HEK293T (cell line): ENCODE results near the gene P4HA1.
"Not testable (repeated sequence)": the region's sequence is repeated elsewhere in the genome, so short reads cannot be mapped to it uniquely, and the experiment has no call there.

ENCODE experiments used
- CTCF ChIA-PET: fragments of 350-600 bp; formaldehyde crosslinking; extraction: SDS; loops from one replicate; lab custom pipeline; 2021; ENCODE audit warnings: antibody characterized with exemption, inconsistent platforms; lab: Yijun Ruan, JAX
- POLR2A ChIA-PET: fragments of 350-600 bp; formaldehyde crosslinking; extraction: SDS; loops from one replicate; lab custom pipeline; 2020; ENCODE audit warnings: antibody characterized with exemption, inconsistent platforms; lab: Yijun Ruan, JAX
- DNase-seq: peaks from one replicate; pipeline ENCODE4 v3.0.0; 2012; ENCODE audit warnings: mixed read lengths; ENCODE audit errors: extremely low spot score
- ARNT ChIP-seq: fragments of 450-650 bp; IDR thresholded peaks from 2 replicates; pipeline ENCODE4 v1.6.1; 2017; ENCODE audit warnings: mild to moderate bottlenecking
- BHLHE40 ChIP-seq: fragments of 450-650 bp; IDR thresholded peaks from 2 replicates; pipeline ENCODE4 v1.6.1; 2016; ENCODE audit warnings: mild to moderate bottlenecking, moderate library complexity, borderline replicate concordance
- CTBP1 ChIP-seq: fragments of 450-650 bp; IDR thresholded peaks from 2 replicates; pipeline ENCODE4 v1.6.1; 2016; ENCODE audit warnings: borderline replicate concordance
- ELF4 ChIP-seq: fragments of 450-650 bp; IDR thresholded peaks from 2 replicates; pipeline ENCODE4 v1.6.1; 2017; ENCODE audit warnings: antibody characterized with exemption
- FOXA1 ChIP-seq: fragments of 450-650 bp; IDR thresholded peaks from 2 replicates; pipeline ENCODE4 v1.6.1; 2016; ENCODE audit warnings: mild to moderate bottlenecking
- FOXK2 ChIP-seq: fragments of 450-650 bp; IDR thresholded peaks from 2 replicates; pipeline ENCODE4 v1.6.1; 2016; ENCODE audit warnings: mild to moderate bottlenecking
- FOXM1 ChIP-seq: fragments of 450-650 bp; IDR thresholded peaks from 2 replicates; pipeline ENCODE4 v1.6.1; 2017; ENCODE audit warnings: mild to moderate bottlenecking, borderline replicate concordance
- HDGF ChIP-seq: fragments of 450-650 bp; IDR thresholded peaks from 2 replicates; pipeline ENCODE4 v1.6.1; 2017; ENCODE audit warnings: antibody characterized with exemption, borderline replicate concordance
- L3MBTL2 ChIP-seq: fragments of 450-650 bp; conservative IDR thresholded peaks from 2 replicates; pipeline ENCODE4 v1.6.1; 2016; ENCODE audit warnings: mild to moderate bottlenecking
- LEF1 ChIP-seq: fragments of 450-650 bp; IDR thresholded peaks from 2 replicates; pipeline ENCODE4 v1.6.1; 2017; ENCODE audit warnings: mild to moderate bottlenecking, borderline replicate concordance
- NFRKB ChIP-seq: fragments of 450-650 bp; IDR thresholded peaks from 2 replicates; pipeline ENCODE4 v1.6.1; 2016; ENCODE audit warnings: mild to moderate bottlenecking, moderate library complexity
- SP1 ChIP-seq: fragments of 450-650 bp; IDR thresholded peaks from 2 replicates; pipeline ENCODE4 v1.6.1; 2017
- SUZ12 ChIP-seq: fragments of 450-650 bp; IDR thresholded peaks from 2 replicates; pipeline ENCODE4 v1.6.1; 2016; ENCODE audit warnings: mild to moderate bottlenecking
- TARDBP ChIP-seq: fragments of 450-650 bp; IDR thresholded peaks from 2 replicates; pipeline ENCODE4 v1.6.1; 2016
- ZNF384 ChIP-seq: fragments of 450-650 bp; IDR thresholded peaks from 2 replicates; pipeline ENCODE4 v1.6.1; 2016
- TF ChIP-seq, protein P1 (sequence below): fragments of 450-650 bp; IDR thresholded peaks from 2 replicates; pipeline ENCODE4 v1.6.1; 2016

The P4HA1 gene

DNA sequence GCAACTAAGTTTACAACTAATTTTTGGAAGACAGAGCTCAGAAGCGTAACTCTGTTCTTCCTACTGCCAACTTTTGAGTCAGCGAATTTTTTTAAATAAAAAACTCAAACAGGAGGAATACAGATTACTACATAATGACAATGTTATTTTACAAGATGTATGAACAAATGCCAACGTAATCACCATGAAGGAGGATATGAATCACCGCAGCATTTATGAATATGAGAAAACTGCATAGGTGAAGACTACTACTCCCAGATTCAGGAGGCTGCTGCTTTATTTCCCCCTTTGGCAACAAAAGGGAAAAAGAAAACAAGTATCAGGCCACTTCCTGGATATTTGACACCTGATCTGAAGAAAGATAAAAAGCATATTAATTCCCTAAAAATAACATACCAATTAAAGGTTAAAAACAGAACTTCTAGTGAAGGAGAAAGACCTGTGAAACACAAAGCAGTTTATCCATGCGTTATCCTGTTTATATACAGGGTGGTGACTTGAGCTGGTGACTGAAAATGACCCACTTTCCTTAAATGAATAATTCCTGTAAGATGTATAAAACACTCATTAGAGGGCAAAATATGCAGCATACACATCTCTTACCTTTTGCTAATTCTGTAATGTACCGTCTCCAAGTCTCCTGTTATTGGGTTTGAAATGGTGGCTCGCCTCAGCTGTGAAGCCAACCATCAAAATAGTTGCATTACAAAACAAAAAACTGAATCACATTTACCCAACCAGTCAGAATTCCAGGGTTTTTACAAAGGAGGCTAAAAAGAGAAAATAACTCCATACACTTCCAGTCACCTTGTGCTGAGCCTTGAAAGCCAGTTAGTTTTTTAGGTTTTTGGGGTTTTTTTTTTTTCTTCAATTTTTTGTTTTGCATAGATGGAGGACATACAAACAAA is 52.0 kb downstream of the P4HA1 start:
- ChIA-PET CTCF (no interaction called here), POLR2A (no interaction called here)
- no peak for DNase-seq
- no peak for TF ChIP-seq BHLHE40
- TF ChIP-seq ELF4, result peak; percentile 16; the same call in 1 of the 2 replicates

DNA sequence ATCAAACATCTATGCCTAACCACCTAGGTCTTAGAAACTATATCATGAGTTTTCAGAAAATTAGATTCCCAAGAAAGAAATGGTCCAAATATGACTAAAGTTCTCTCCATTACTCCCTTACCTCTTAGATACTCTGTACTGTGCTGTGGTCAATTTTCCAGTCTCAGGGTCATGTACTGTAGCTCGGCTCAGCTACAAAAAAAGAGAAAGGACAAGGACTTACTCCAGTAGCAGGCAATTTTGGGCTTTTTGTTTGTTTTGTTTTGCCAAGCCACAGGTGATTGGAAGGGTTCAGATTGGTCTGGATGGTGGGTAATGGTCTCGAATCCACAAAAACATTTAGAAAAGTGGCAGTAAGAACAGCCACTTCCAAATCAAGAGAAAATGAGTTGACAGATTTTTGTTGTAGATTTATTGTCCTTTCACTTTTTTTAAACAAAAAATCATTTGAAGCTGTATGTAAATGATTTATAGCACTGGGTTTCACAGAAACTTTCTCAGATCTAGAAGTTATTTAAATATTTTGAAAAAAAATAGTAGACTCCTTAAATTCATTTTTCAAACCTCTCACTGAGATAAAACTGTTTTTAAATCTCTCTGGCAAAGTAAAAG is 52.8 kb downstream of the P4HA1 start:
- DNase-seq, result no peak
- no peak for TF ChIP-seq FOXM1
- no peak for TF ChIP-seq CTBP1
- TF ChIP-seq LEF1, result no peak
- TF ChIP-seq HDGF, result no peak
- POLR2A ChIA-PET, result no interaction called here
- CTCF ChIA-PET, result no interaction called here

DNA sequence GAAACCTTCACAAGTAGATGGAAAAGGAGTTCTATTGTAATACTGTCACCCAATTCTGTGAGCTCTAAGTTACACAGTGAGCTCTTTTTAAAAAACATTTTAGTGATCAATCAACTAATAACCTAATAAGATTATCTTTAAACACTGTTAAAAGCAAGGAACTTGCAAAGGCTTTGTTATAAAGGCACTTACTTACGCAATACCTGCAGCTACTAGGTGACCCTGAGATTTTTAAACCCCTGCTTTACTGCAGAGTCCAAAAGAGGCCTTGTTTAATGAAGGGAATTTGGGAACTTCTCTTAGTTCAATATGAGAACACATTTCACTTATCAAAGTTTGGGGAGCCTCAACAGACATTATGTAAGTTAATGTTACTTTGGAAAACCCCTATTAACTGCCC is 53.3 kb downstream of the P4HA1 start:
- POLR2A ChIA-PET, result no interaction called here
- no peak for DNase-seq
- CTCF ChIA-PET, result no interaction called here
- TF ChIP-seq BHLHE40 (no peak), ELF4 (no peak), CTBP1 (no peak), SUZ12 (no peak), SP1 (no peak), L3MBTL2 (no peak), HDGF (no peak), NFRKB (no peak), ARNT (no peak), ZNF384 (no peak)
- TF ChIP-seq, protein P1, sequence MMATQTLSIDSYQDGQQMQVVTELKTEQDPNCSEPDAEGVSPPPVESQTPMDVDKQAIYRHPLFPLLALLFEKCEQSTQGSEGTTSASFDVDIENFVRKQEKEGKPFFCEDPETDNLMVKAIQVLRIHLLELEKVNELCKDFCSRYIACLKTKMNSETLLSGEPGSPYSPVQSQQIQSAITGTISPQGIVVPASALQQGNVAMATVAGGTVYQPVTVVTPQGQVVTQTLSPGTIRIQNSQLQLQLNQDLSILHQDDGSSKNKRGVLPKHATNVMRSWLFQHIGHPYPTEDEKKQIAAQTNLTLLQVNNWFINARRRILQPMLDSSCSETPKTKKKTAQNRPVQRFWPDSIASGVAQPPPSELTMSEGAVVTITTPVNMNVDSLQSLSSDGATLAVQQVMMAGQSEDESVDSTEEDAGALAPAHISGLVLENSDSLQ, result no peak

DNA sequence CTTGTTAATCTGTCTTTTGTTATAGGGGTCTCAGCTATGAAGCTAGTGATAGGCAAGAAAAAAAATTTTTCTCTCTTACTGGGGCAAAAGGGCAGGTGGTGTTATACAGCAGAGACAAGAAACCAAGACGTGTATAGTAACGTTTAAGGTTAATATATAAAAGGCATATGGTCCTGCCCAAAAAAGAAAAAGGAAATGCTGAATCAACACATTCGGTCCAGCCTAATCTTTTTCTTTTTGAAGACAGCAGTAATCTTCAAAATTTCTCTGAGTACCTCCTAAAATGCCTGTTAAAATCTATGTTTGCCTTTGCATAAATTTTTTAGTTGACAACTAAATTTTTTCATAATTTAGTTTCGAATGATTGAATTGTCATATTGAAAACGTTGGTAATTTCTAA is 54.5 kb downstream of the P4HA1 start:
- TF ChIP-seq NFRKB (no peak), HDGF (no peak), L3MBTL2 (no peak), FOXA1 (no peak), FOXK2 (no peak), CTBP1 (no peak), ELF4 (no peak), TARDBP (no peak), ZNF384 (no peak), BHLHE40 (no peak), FOXM1 (no peak), LEF1 (no peak), SUZ12 (no peak), SP1 (no peak), ARNT (no peak)
- TF ChIP-seq, protein P1, result no peak
- CTCF ChIA-PET, result no interaction called here
- POLR2A ChIA-PET, result no interaction called here
- no peak for DNase-seq

DNA sequence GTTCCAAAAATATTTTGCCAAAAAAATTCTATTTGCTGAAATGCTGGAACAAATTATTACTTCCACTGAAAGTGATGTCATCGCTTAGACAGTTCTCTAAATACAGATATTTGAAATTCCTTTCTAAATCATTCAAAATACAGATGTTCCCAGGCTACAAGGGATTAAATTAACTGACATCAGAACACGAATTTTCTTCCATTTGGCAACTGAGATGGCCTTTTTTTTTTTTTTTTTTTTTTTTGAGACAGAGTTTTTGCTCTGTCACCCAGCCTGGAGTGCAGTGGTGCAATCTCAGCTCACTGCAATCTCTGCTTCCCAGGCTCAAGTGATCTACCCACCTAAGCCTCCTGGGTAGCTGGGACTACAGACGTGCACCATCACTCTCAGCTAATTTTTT is 57.0 kb downstream of the P4HA1 start:
- TF ChIP-seq ARNT, result no peak
- TF ChIP-seq LEF1, result no peak
- TF ChIP-seq ZNF384, result no peak
- TF ChIP-seq FOXK2, result no peak
- TF ChIP-seq SUZ12, result no peak
- TF ChIP-seq ELF4, result no peak
- TF ChIP-seq FOXA1, result no peak
- no peak for TF ChIP-seq BHLHE40
- CTCF ChIA-PET, result interaction anchor here (0.6 kb wide), 2 partner anchors 8 to 11 kb away, joined by 3 to 4 read pairs; no protein-coding TSS in a partner anchor
- POLR2A ChIA-PET, result no interaction called here
- DNase-seq, result no peak

DNA sequence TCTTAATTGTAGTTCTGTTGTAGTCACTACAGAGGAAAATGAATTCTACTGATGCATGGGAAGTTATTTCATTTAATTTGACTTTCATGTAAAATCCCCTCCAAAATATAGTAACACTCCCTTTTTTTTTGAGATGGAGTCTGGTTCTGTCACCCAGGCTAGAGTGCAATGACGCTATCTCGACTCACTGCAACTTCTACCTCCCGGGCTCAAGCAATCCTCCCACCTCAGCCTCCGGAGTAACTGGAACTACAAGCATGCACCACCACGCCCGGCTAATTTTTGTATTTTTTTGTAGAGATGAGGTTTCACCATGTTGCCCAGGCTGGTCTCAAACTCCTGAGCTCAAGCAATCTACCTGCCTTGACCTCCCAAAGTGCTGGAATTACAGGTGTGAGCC is 60.4 kb downstream of the P4HA1 start:
- POLR2A ChIA-PET, result not testable (repeated sequence)

DNA sequence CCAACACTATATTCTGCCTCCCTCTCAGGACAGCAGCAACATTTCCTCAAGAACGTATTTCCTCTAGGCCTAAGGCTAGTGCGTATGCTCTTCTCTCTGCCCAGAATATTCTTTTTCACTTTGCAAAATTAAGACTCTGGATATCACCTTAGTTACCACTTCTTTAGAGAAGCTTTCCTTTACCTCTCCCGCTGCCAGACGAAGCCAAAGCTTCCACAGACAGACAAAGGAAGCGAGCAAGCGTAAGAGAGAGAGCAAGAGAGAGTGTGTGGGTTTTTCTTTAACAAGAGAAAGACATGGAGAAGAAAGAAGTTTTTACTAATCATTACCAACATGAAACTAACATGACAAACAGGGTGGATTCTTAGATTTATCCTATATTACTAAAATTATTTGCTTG is 64.1 kb downstream of the P4HA1 start:
- ChIA-PET POLR2A (no interaction called here), CTCF (no interaction called here)
- no peak for DNase-seq
- no peak for TF ChIP-seq ZNF384
- TF ChIP-seq BHLHE40, result no peak
- no peak for TF ChIP-seq SP1
- TF ChIP-seq TARDBP, result no peak
- TF ChIP-seq HDGF, result no peak
- TF ChIP-seq, protein P1, result no peak
- no peak for TF ChIP-seq ELF4
- TF ChIP-seq FOXA1, result no peak
- no peak for TF ChIP-seq NFRKB
- TF ChIP-seq FOXM1, result no peak
- no peak for TF ChIP-seq CTBP1
- no peak for TF ChIP-seq FOXK2

More for the DNA sequence above, 60.4 kb downstream of the P4HA1 start:
- DNase-seq, CTCF ChIA-PET: not testable (repeated sequence)

DNA sequence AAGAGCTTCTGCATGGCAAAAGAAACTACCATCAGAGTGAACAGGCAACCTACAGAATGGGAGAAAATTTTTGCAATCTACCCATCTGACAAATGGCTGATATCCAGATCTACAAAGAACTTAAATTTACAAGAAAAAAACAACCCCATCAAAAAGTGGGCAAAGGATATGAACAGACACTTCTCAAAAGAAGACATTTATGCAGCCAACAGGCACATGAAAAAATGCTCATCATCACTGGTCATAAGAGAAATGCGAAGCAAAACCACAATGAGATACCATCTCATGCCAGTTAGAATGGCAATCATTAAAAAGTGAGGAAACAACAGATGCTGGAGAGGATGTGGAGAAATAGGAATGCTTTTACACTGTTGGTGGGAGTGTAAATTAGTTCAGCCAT is 70.0 kb downstream of the P4HA1 start:
- DNase-seq, CTCF ChIA-PET, POLR2A ChIA-PET: not testable (repeated sequence)

DNA sequence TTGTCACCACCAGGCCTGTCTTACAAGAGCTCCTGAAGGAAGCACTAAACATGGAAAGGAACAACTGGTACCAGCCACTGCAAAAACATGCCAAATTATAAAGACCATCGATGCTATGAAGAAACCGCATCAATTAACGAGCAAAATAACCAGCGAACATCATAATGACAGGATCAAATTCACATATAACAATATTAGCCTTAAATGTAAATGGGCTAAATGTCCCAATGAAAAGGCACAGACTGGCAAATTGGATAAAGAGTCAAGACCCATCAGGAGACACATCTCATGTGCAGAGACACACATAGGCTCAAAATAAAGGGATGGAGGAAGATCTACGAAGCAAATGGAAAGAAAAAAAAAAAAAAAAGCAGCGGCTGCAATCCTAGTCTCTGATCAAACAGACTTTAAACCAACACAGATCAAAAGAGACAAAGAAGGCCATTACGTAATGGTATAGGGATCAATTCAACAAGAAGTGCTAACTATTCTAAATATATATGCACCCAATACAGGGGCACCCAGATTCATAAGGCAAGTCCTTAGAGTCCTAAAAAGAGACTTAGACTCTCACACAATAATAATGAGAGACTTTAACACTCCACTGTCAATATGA is 73.1 kb downstream of the P4HA1 start:
- POLR2A ChIA-PET, result not testable (repeated sequence)

DNA sequence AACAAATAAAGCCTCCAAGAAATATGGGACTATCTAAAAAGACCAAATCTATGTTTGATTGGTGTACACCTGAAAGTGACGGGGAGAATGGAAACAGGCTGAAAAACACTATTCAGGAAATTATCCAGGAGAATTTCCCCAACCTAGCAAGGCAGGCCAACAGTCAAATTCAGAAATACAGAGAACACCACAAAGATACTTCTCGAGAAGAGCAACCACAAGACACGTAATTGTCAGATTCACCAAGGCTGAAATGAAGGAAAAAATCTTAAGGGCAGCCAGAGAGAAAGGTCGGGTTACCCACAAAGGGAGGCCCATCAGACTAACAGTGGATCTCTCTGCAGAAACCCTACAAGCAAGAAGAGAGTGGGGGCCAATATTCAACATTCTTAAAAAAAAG is 73.7 kb downstream of the P4HA1 start:
- POLR2A ChIA-PET, DNase-seq: not testable (repeated sequence)
- CTCF ChIA-PET, result interaction anchor here (1.0 kb wide), 1 partner anchor 38 kb away, joined by 3 read pairs; no protein-coding TSS in a partner anchor

More for the DNA sequence above, 73.1 kb downstream of the P4HA1 start:
- DNase-seq, CTCF ChIA-PET: not testable (repeated sequence)
